Measurements from ENCODE around the gene THYN1. TPM values are rescaled to one million over a fixed set of nuclear protein-coding genes. Genes with fewer than 3 reads are reported as not detected.

The THYN1 gene
- total and polyA plus RNA-seq, 2 of the 13 experiments (the other 11 are each of a cell fraction or from before 2014, with no cell fraction given): 36.1 to 87.6 TPM

GRCh38 chr11:134215836-134216235, 37.3 kb downstream of the THYN1 start (continued):
- no peak for TF ChIP-seq RNF219 (CRISPR knock-in tag; IDR thresholded peaks at IDR 0.05)
- TF ChIP-seq ZSCAN22 (CRISPR knock-in tag; IDR thresholded peaks at IDR 0.05): no peak
- TF ChIP-seq HNF4G (IDR thresholded peaks at IDR 0.05; ENCODE audit: borderline replicate concordance, low read depth, low read length): no peak
- TF ChIP-seq HNF4G (CRISPR knock-in tag; IDR thresholded peaks at IDR 0.05; ENCODE audit: borderline replicate concordance, low read depth): no peak
- TF ChIP-seq MAX (IDR thresholded peaks at IDR 0.05): no peak
- no peak for TF ChIP-seq TARDBP (CRISPR knock-in tag; IDR thresholded peaks at IDR 0.05)
- TF ChIP-seq CREB3 (CRISPR knock-in tag; IDR thresholded peaks at IDR 0.05): no peak
- TF ChIP-seq HNRNPLL (IDR thresholded peaks at IDR 0.05; ENCODE audit: low read depth, low read length, poor library complexity, severe bottlenecking): no peak

- no peak for FAIRE-seq
- ATAC-seq: peak; percentile 51
- ChIA-PET CTCF (ENCODE audit: low intra/inter-chr PET ratio, low total read pairs) (interaction anchor here (0.8 to 1.7 kb wide), 2 partner anchors 37 to 54 kb away, joined by 3 to 15 read pairs; no protein-coding TSS in a partner anchor), POLR2A (interaction anchor here (4.1 kb wide), 1 partner anchor 17 kb away, joined by 17 read pairs; the partner anchor contains the start of genes NCAPD3 and VPS26B)
- WGBS (ENCODE audit: low lambda C conversion rate): 88% methylated on average over 16 of the region's 16 CpGs
- H2AFZ ChIP-seq (ENCODE audit: low read length): no peak overlapping the region
- peak; percentile 9 for DNase-seq (ENCODE audit: low spot score)
- no peak overlapping the region for H3K4me3 ChIP-seq (replicated peaks in 1 of 3; ENCODE audit: insufficient read depth in 1 of 3, low read depth in 2 of 3, low read length in 3 of 3)
- peaks cover 3% of the 10 kb centered on the region for H3K79me2 ChIP-seq (ENCODE audit: insufficient read depth, low read length)
- no peak overlapping the region for H3K27ac ChIP-seq (ENCODE audit: extremely low read length, insufficient read depth, low read length)
- H3K27me3 ChIP-seq (ENCODE audit: control insufficient read depth in 1 of 2, insufficient read depth in 2 of 2, low read length in 2 of 2): no peaks in the 10 kb centered on the region
- no peaks in the 10 kb centered on the region for H3K9me3 ChIP-seq (ENCODE audit: low read length)
- no peaks in the 10 kb centered on the region; the same call in 1 of the 2 replicates for H4K20me1 ChIP-seq (ENCODE audit: insufficient read depth, low read length)
- peaks cover under 1% of the 10 kb centered on the region; the same call in 1 of the 2 replicates for H3K4me1 ChIP-seq (ENCODE audit: insufficient read depth, low read length)
- in situ Hi-C loops (cut with HindIII; ENCODE audit: extremely low pct_ligation_motif_present, low pct_unique_long_range_greater_than_20kb): no loop called here
- H3K36me3 ChIP-seq (replicated peaks in 1 of 2; ENCODE audit: control insufficient read depth in 1 of 2, insufficient read depth in 2 of 2, low read length in 2 of 2): peaks cover 11 to 81% of the 10 kb centered on the region in 2 experiments
- no TSS peak for BruUV-seq (replicated peaks)
- H3K4me2 ChIP-seq (ENCODE audit: low read depth, low read length): no peak overlapping the region
- H3K9ac ChIP-seq (ENCODE audit: insufficient read depth, low read depth, low read length): no peak overlapping the region
- intact Hi-C loops (cut with micrococcal nuclease; ENCODE audit: unreplicated experiment): loop anchor here (1.0 to 2.0 kb wide), 2 partner anchors 17 to 37 kb away; partner anchors contain the start of gene VPS26B
- TF ChIP-seq CTCF (CRISPR knock-in tag; IDR thresholded peaks at IDR 0.05) (peak; percentile 77), AGO1 (IDR thresholded peaks at IDR 0.05; ENCODE audit: low read depth, low read length, poor library complexity, severe bottlenecking) (no peak), FOSL2 (CRISPR knock-in tag; IDR thresholded peaks at IDR 0.05) (0 out of 2 replicates have a peak, but pooled peaks have one; percentile 13), ZGPAT (CRISPR knock-in tag; IDR thresholded peaks at IDR 0.05) (0 out of 2 replicates have a peak, but pooled peaks have one; percentile 24)
Measured at GRCh38 chr11:134207538-134208239, 45.5 kb downstream of the THYN1 start.
